Liver (tissue), 9 donors: ENCODE data around the gene OR7C2. TPM values are rescaled to one million over a fixed set of nuclear protein-coding genes. Genes with fewer than 3 reads are reported as not detected.

ENCODE experiments used
- DNase-seq: peaks from one replicate; pipeline ENCODE4 v3.0.0-alpha.2; 2017; ENCODE audit warnings: low spot score
- H3K27ac ChIP-seq, 2 donors: one replicate each; pipeline ENCODE4 v1.7.0; 2013; ENCODE audit warnings: inconsistent platforms in 2 of 2, low read length in 2 of 2, control low read depth in 1 of 2, low read depth in 1 of 2, mild to moderate bottlenecking in 1 of 2
- H3K27me3 ChIP-seq, 4 donors: one replicate each; pipeline versions ENCODE4 v1.6.1 to v1.7.0; 2013; ENCODE audit warnings: low read length in 3 of 4, inconsistent platforms in 1 of 4, mild to moderate bottlenecking in 1 of 4, moderate library complexity in 1 of 4; ENCODE audit not compliant: control insufficient read depth in 4 of 4, insufficient read depth in 4 of 4
- H3K36me3 ChIP-seq, 4 donors: one replicate each; pipeline versions ENCODE4 v1.6.1 to v1.7.0; 2013; ENCODE audit warnings: low read length in 3 of 4, mild to moderate bottlenecking in 3 of 4, low read depth in 1 of 4, moderate library complexity in 1 of 4; ENCODE audit not compliant: control insufficient read depth in 4 of 4, insufficient read depth in 3 of 4
- H3K4me1 ChIP-seq, 4 donors: one replicate each; pipeline versions ENCODE4 v1.6.1 to v1.7.0; 2013; ENCODE audit warnings: low read length in 3 of 4, mild to moderate bottlenecking in 3 of 4, moderate library complexity in 1 of 4; ENCODE audit not compliant: control insufficient read depth in 4 of 4, insufficient read depth in 4 of 4
- H3K4me3 ChIP-seq, 3 donors: one replicate each; pipeline versions ENCODE4 v1.6.1 to v1.7.0; 2013; ENCODE audit warnings: low read length in 3 of 3, control low read depth in 1 of 3, low read depth in 1 of 3, mild to moderate bottlenecking in 1 of 3
- H3K9ac ChIP-seq, 2 donors: one replicate each; pipeline ENCODE4 v1.7.0; 2013; ENCODE audit warnings: low read length in 2 of 2, mild to moderate bottlenecking in 2 of 2, moderate library complexity in 2 of 2, control low read depth in 1 of 2, low read depth in 1 of 2
- H3K9me3 ChIP-seq, 4 donors: one replicate each; pipeline versions ENCODE4 v1.6.1 to v1.7.0; 2013; ENCODE audit warnings: low read length in 3 of 4; ENCODE audit not compliant: control insufficient read depth in 4 of 4
- ATF3 ChIP-seq: IDR thresholded peaks from 2 replicates; pipeline ENCODE4 v1.6.1; 2016; ENCODE audit warnings: antibody characterized with exemption
- EGR1 ChIP-seq, 2 donors: IDR thresholded peaks; 2 replicates each; pipeline ENCODE4 v1.6.1; 2016 to 2018; ENCODE audit warnings: antibody characterized with exemption in 2 of 2, low read depth in 2 of 2
- FOXA1 ChIP-seq: IDR thresholded peaks from 2 replicates; pipeline ENCODE4 v1.6.1; 2016; ENCODE audit warnings: antibody characterized with exemption
- FOXA2 ChIP-seq: IDR thresholded peaks from 2 replicates; pipeline ENCODE4 v1.6.1; 2016; ENCODE audit warnings: antibody characterized with exemption
- GABPA ChIP-seq, 2 donors: IDR thresholded peaks in 1 of 2; conservative IDR thresholded peaks in 1 of 2; 2 replicates each; pipeline ENCODE4 v1.6.1; 2016; ENCODE audit warnings: antibody characterized with exemption in 2 of 2, mild to moderate bottlenecking in 1 of 2, moderate library complexity in 1 of 2
- HNF4A ChIP-seq, 2 donors: conservative IDR thresholded peaks; 2 replicates each; pipeline ENCODE4 v1.6.1; 2016; ENCODE audit warnings: antibody characterized with exemption in 2 of 2, mild to moderate bottlenecking in 2 of 2
- HNF4G ChIP-seq: IDR thresholded peaks from 2 replicates; pipeline ENCODE4 v1.6.1; 2016; ENCODE audit warnings: antibody characterized with exemption
- JUND ChIP-seq, 2 donors: IDR thresholded peaks; 2 replicates each; pipeline ENCODE4 v1.6.1; 2016; ENCODE audit warnings: antibody characterized with exemption in 2 of 2
- MAX ChIP-seq: IDR thresholded peaks from 2 replicates; pipeline ENCODE4 v1.6.1; 2016; ENCODE audit warnings: antibody characterized with exemption
- RAD21 ChIP-seq, 2 donors: IDR thresholded peaks; 2 replicates each; pipeline ENCODE4 v1.6.1; 2016; ENCODE audit warnings: antibody characterized with exemption in 2 of 2, mild to moderate bottlenecking in 2 of 2
- RXRA ChIP-seq, 2 donors: IDR thresholded peaks; 2 replicates each; pipeline ENCODE4 v1.6.1; 2017 to 2018; ENCODE audit warnings: antibody characterized with exemption in 2 of 2, mild to moderate bottlenecking in 1 of 2
- SP1 ChIP-seq: IDR thresholded peaks from 2 replicates; pipeline ENCODE4 v1.6.1; 2018; ENCODE audit warnings: antibody characterized with exemption, mild to moderate bottlenecking
- TAF1 ChIP-seq: conservative IDR thresholded peaks from 2 replicates; pipeline ENCODE4 v1.6.1; 2016; ENCODE audit warnings: antibody characterized with exemption, mild to moderate bottlenecking
- YY1 ChIP-seq: IDR thresholded peaks from 2 replicates; pipeline ENCODE4 v1.6.1; 2016; ENCODE audit warnings: antibody characterized with exemption, mild to moderate bottlenecking
- WGBS: extraction: QIAGEN DNeasy Blood & Tissue Kit; methylation state at CpG from one replicate; pipeline ENCODE4 v1.1.7; 2013; 5-methylcytosine and 5-hydroxymethylcytosine counted together
- polyA plus RNA-seq, 2 donors: library from polyadenylated mRNA; stranded (reverse) in 1 of 2; unstranded in 1 of 2; fragments of 200-250 nt in 1 of 2; fragments of >200 nt in 1 of 2; fragmentation: Nextera tagmentation in 1 of 2; extraction: Ambion mirVana in 1 of 2; gene quantifications; one replicate each; pipeline versions ENCODE4 v1.2.1 to v1.2.3, GENCODE V29; 2013 to 2015
- total RNA-seq, 2 donors: library from RNA; depleted of rRNA; stranded (reverse); fragments of >200 nt; gene quantifications; one replicate each; pipeline ENCODE4 v1.2.3, GENCODE V29; 2014
- TF ChIP-seq, protein P1 (sequence below): IDR thresholded peaks from 2 replicates; pipeline ENCODE4 v1.6.1; 2016; ENCODE audit warnings: antibody characterized with exemption
- TF ChIP-seq, protein P2 (sequence below): IDR thresholded peaks from 2 replicates; pipeline ENCODE4 v1.6.1; 2016; ENCODE audit warnings: antibody characterized with exemption, mild to moderate bottlenecking
- TF ChIP-seq, protein P3 (sequence below): fragments of 150-350 bp; IDR thresholded peaks from 2 replicates; pipeline ENCODE4 v1.5.1; 2017; ENCODE audit warnings: improper control_type of control experiment, low read depth, low read length; ENCODE audit not compliant: missing input control
- donor health status: healthy.
- donor health status: healthy.
- donor health status: healthy.
- donor health status: healthy.
- donor health status: healthy.

The OR7C2 gene
- total and polyA plus RNA-seq, 4 donors: not detected

GRCh38 chr19:14977128-14977527 lies 35.8 kb downstream of the OR7C2 start:
- Histone ChIP-seq H3K36me3 (no peaks in the 10 kb centered on the region), H3K4me3 (no peak overlapping the region), H3K9ac (no peak overlapping the region), H3K27me3 (peaks cover 0 to 17% (median 3%) of the 10 kb centered on the region in 4 donors), H3K4me1 (peaks cover 0 to 2% (median 0%) of the 10 kb centered on the region in 4 donors), H3K9me3 (no peaks in the 10 kb centered on the region), H3K27ac (no peak overlapping the region)
- 62% methylated on average over 5 of the region's 5 CpGs for WGBS
- DNase-seq: no peak
- TF ChIP-seq RAD21 (IDR thresholded peaks at IDR 0.05) (no peak), EGR1 (IDR thresholded peaks at IDR 0.05; ENCODE audit: low read depth in 2 of 2) (no peak), MAX (no peak), RXRA (IDR thresholded peaks at IDR 0.05) (no peak), FOXA2 (no peak), TAF1 (no peak), YY1 (no peak), HNF4A (conservative IDR thresholded peaks at IDR 0.05) (no peak), HNF4G (no peak), ATF3 (no peak), FOXA1 (no peak), JUND (IDR thresholded peaks at IDR 0.05) (no peak), SP1 (no peak), GABPA (IDR thresholded peaks at IDR 0.05 in 1 of 2, conservative IDR thresholded peaks at IDR 0.05 in 1 of 2) (no peak)
- TF ChIP-seq, protein P1, sequence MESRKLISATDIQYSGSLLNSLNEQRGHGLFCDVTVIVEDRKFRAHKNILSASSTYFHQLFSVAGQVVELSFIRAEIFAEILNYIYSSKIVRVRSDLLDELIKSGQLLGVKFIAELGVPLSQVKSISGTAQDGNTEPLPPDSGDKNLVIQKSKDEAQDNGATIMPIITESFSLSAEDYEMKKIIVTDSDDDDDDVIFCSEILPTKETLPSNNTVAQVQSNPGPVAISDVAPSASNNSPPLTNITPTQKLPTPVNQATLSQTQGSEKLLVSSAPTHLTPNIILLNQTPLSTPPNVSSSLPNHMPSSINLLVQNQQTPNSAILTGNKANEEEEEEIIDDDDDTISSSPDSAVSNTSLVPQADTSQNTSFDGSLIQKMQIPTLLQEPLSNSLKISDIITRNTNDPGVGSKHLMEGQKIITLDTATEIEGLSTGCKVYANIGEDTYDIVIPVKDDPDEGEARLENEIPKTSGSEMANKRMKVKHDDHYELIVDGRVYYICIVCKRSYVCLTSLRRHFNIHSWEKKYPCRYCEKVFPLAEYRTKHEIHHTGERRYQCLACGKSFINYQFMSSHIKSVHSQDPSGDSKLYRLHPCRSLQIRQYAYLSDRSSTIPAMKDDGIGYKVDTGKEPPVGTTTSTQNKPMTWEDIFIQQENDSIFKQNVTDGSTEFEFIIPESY: no peak
- TF ChIP-seq, protein P2, sequence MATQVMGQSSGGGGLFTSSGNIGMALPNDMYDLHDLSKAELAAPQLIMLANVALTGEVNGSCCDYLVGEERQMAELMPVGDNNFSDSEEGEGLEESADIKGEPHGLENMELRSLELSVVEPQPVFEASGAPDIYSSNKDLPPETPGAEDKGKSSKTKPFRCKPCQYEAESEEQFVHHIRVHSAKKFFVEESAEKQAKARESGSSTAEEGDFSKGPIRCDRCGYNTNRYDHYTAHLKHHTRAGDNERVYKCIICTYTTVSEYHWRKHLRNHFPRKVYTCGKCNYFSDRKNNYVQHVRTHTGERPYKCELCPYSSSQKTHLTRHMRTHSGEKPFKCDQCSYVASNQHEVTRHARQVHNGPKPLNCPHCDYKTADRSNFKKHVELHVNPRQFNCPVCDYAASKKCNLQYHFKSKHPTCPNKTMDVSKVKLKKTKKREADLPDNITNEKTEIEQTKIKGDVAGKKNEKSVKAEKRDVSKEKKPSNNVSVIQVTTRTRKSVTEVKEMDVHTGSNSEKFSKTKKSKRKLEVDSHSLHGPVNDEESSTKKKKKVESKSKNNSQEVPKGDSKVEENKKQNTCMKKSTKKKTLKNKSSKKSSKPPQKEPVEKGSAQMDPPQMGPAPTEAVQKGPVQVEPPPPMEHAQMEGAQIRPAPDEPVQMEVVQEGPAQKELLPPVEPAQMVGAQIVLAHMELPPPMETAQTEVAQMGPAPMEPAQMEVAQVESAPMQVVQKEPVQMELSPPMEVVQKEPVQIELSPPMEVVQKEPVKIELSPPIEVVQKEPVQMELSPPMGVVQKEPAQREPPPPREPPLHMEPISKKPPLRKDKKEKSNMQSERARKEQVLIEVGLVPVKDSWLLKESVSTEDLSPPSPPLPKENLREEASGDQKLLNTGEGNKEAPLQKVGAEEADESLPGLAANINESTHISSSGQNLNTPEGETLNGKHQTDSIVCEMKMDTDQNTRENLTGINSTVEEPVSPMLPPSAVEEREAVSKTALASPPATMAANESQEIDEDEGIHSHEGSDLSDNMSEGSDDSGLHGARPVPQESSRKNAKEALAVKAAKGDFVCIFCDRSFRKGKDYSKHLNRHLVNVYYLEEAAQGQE: no peak
- TF ChIP-seq, protein P3, sequence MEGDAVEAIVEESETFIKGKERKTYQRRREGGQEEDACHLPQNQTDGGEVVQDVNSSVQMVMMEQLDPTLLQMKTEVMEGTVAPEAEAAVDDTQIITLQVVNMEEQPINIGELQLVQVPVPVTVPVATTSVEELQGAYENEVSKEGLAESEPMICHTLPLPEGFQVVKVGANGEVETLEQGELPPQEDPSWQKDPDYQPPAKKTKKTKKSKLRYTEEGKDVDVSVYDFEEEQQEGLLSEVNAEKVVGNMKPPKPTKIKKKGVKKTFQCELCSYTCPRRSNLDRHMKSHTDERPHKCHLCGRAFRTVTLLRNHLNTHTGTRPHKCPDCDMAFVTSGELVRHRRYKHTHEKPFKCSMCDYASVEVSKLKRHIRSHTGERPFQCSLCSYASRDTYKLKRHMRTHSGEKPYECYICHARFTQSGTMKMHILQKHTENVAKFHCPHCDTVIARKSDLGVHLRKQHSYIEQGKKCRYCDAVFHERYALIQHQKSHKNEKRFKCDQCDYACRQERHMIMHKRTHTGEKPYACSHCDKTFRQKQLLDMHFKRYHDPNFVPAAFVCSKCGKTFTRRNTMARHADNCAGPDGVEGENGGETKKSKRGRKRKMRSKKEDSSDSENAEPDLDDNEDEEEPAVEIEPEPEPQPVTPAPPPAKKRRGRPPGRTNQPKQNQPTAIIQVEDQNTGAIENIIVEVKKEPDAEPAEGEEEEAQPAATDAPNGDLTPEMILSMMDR: no peak
